Prostate gland (tissue), 2 donors: ENCODE measurements around the gene KTN1. TPM values are rescaled to one million over a fixed set of nuclear protein-coding genes. Genes with fewer than 3 reads are reported as not detected.

Experiments used
- DNase-seq: peaks from one replicate; pipeline ENCODE4 v3.0.0-alpha.2; 2019; ENCODE audit warnings: low spot score
- H3K27ac ChIP-seq, 2 donors: fragments of 200-600 bp; sonication (generic); 2 replicates each; pipeline ENCODE4 v1.5.1; 2017 to 2019
- H3K27me3 ChIP-seq: fragments of 200-600 bp; sonication (generic); replicated peaks from 2 replicates; pipeline ENCODE4 v1.5.1; 2019; ENCODE audit not compliant: insufficient read depth
- H3K36me3 ChIP-seq, 2 donors: fragments of 200-600 bp; sonication (generic); 1 replicate in 1 of 2; 2 replicates in 1 of 2; pipeline versions ENCODE4 v1.5.1 to v1.8.1; 2017 to 2019
- H3K4me1 ChIP-seq: fragments of 200-600 bp; sonication (generic); replicated peaks from 2 replicates; pipeline ENCODE4 v1.5.1; 2019
- H3K4me3 ChIP-seq, 2 donors: fragments of 200-600 bp; sonication (generic); 2 replicates each; pipeline ENCODE4 v1.5.1; 2017 to 2019
- H3K9me3 ChIP-seq: fragments of 200-600 bp; sonication (generic); 2 replicates; pipeline ENCODE4 v1.5.1; 2017
- POLR2A ChIP-seq: fragments of 450-650 bp; IDR thresholded peaks from one replicate; pipeline ENCODE4 v1.6.1; 2016; ENCODE audit warnings: antibody characterized with exemption, mild to moderate bottlenecking
- POLR2AphosphoS5 ChIP-seq: sonication (generic); formaldehyde crosslinking; IDR thresholded peaks from one replicate; pipeline ENCODE4 v1.6.1; 2017; ENCODE audit warnings: antibody characterized with exemption
- WGBS: methylation state at CpG from one replicate; pipeline ENCODE4 v1.1.5; 2018; 5-methylcytosine and 5-hydroxymethylcytosine counted together
- intact Hi-C: fragments of 100-400 bp; cut with DNase I; formaldehyde crosslinking; loops from one replicate; pipeline ENCODE4 v1.14.2; 2022
- total RNA-seq, 2 donors: library from RNA; depleted of rRNA; stranded (reverse); fragments of >200 nt; gene quantifications; one replicate each; pipeline ENCODE4 v1.1.0, GENCODE V29; 2016
- TF ChIP-seq, protein P1 (sequence below), 4 experiments: fragments of 200-600 bp in 2 of 4; fragments of 450-650 bp in 2 of 4; sonication (generic) in 2 of 4; IDR thresholded peaks; 1 replicate in 3 of 4; 2 replicates in 1 of 4; pipeline ENCODE4 v1.5.1; 2016 to 2019; ENCODE audit warnings: antibody characterized with exemption in 4 of 4, mild to moderate bottlenecking in 2 of 4, moderate library complexity in 2 of 4

KTN1 gene
- total RNA-seq, 2 donors from 2014 or later: 84.2 to 162 TPM

- 89% methylated on average over 1 of the region's 1 CpG for WGBS
- H3K36me3 ChIP-seq: no peaks in the 10 kb centered on the region
- H3K9me3 ChIP-seq: no peaks in the 10 kb centered on the region
- no peak for DNase-seq
- no peaks in the 10 kb centered on the region for H3K4me1 ChIP-seq
- H3K4me3 ChIP-seq: no peak overlapping the region
- TF ChIP-seq POLR2A (no peak), POLR2AphosphoS5 (no peak)
- TF ChIP-seq, protein P1, sequence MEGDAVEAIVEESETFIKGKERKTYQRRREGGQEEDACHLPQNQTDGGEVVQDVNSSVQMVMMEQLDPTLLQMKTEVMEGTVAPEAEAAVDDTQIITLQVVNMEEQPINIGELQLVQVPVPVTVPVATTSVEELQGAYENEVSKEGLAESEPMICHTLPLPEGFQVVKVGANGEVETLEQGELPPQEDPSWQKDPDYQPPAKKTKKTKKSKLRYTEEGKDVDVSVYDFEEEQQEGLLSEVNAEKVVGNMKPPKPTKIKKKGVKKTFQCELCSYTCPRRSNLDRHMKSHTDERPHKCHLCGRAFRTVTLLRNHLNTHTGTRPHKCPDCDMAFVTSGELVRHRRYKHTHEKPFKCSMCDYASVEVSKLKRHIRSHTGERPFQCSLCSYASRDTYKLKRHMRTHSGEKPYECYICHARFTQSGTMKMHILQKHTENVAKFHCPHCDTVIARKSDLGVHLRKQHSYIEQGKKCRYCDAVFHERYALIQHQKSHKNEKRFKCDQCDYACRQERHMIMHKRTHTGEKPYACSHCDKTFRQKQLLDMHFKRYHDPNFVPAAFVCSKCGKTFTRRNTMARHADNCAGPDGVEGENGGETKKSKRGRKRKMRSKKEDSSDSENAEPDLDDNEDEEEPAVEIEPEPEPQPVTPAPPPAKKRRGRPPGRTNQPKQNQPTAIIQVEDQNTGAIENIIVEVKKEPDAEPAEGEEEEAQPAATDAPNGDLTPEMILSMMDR (IDR thresholded peaks at IDR 0.05): no peak
- no peak overlapping the region for H3K27ac ChIP-seq
- no peaks in the 10 kb centered on the region for H3K27me3 ChIP-seq
- intact Hi-C loops: no loop called here
Observed at GRCh38 chr14:55724736-55725135, 144.7 kb downstream of the KTN1 start.

GRCh38 chr14:55730592-55731310 is 150.7 kb downstream of the KTN1 start:
- Histone ChIP-seq H3K36me3 (no peaks in the 10 kb centered on the region), H3K4me3 (no peak overlapping the region), H3K9me3 (no peaks in the 10 kb centered on the region), H3K27me3 (no peaks in the 10 kb centered on the region), H3K4me1 (no peaks in the 10 kb centered on the region), H3K27ac (no peak overlapping the region)
- intact Hi-C loops: loop anchor here (5.0 kb wide), 1 partner anchor 612 kb away; no protein-coding TSS in a partner anchor
- peak; percentile 27 for DNase-seq
- TF ChIP-seq POLR2A (no peak), POLR2AphosphoS5 (peak; percentile 44)

GRCh38 chr14:55731311-55731872 is 151.4 kb downstream of the KTN1 start:
- DNase-seq: no peak
- TF ChIP-seq, protein P1 (IDR thresholded peaks at IDR 0.05): no peak
- TF ChIP-seq POLR2AphosphoS5 (no peak), POLR2A (no peak)
- 85% methylated on average over 4 of the region's 4 CpGs for WGBS
- no peaks in the 10 kb centered on the region for H3K9me3 ChIP-seq
- H3K27ac ChIP-seq: no peak overlapping the region
- intact Hi-C loops: loop anchor here (5.0 kb wide), 1 partner anchor 611 kb away; no protein-coding TSS in a partner anchor
- no peaks in the 10 kb centered on the region for H3K4me1 ChIP-seq
- H3K36me3 ChIP-seq: no peaks in the 10 kb centered on the region
- no peaks in the 10 kb centered on the region for H3K27me3 ChIP-seq
- no peak overlapping the region for H3K4me3 ChIP-seq

DNA sequence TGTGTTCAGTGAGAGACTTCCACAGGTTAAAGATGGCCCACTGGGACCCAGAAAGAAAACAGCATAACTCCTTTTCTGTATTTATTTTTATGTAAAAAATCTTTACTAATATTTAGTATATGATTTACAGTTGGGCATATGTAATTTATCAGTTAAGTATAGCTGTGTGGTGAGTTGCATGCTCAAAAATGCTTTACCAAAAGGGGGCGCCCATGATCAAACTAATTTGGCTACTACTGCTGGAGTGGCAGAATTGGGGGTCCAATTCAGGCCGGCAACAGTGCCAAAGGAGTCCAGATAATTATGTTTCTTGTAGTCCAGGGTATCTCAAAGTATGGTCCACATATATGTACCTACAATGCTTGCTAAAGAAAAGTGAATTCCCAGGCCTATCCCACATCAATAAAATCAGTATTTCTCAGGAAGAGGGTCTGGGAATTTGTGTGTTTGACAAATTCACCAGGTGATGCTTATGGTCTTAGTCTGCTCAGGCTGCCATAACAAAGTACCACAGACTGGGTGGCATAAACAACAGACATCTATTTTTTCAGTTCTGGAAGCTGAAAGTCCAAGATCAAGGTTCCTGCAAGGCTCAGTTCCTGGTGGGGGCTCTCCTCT is 152.0 kb downstream of the KTN1 start:
- Histone ChIP-seq H3K4me1 (no peaks in the 10 kb centered on the region), H3K27me3 (no peaks in the 10 kb centered on the region), H3K4me3 (no peak overlapping the region), H3K36me3 (no peaks in the 10 kb centered on the region), H3K27ac (no peak overlapping the region), H3K9me3 (no peaks in the 10 kb centered on the region)
- intact Hi-C loops: loop anchor here (5.0 kb wide), 1 partner anchor 610 kb away; no protein-coding TSS in a partner anchor
- TF ChIP-seq, protein P1 (IDR thresholded peaks at IDR 0.05): peak in 3 of 4 experiments; percentile 41 to 51 (median 42)
- no peak for TF ChIP-seq POLR2AphosphoS5
- TF ChIP-seq POLR2A: no peak
- WGBS: 48% methylated on average over 2 of the region's 2 CpGs
- DNase-seq: no peak

DNA sequence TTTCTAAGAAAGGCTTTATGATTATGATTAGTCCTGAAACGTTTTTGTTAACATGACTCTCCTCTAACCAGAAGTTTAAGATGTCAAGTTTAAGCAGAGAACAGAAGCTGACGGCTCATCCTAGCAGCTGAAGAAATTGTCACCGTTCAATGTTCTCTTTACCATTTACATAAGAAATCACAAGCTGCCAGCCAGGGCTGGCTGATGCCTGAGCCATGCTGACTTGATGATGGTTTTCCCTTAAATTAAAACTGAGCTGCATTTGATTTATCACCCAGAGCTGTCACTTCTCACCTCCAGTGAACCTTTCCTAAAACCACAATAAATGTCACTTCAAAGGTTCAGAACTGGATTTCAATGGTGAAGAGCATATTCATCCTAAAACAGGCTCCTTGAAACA is 153.6 kb downstream of the KTN1 start:
- DNase-seq: no peak
- WGBS: 24% methylated on average over 3 of the region's 3 CpGs
- H3K27me3 ChIP-seq: no peaks in the 10 kb centered on the region
- TF ChIP-seq, protein P1 (IDR thresholded peaks at IDR 0.05): no peak
- TF ChIP-seq POLR2A (no peak), POLR2AphosphoS5 (no peak)
- H3K36me3 ChIP-seq: no peaks in the 10 kb centered on the region
- no peak overlapping the region for H3K27ac ChIP-seq
- H3K4me1 ChIP-seq: no peaks in the 10 kb centered on the region
- H3K4me3 ChIP-seq: no peak overlapping the region
- intact Hi-C loops: loop anchor here (5.0 kb wide), 1 partner anchor 609 kb away; no protein-coding TSS in a partner anchor
- H3K9me3 ChIP-seq: no peaks in the 10 kb centered on the region
